HCT116 (cell line): Measurements from ENCODE around the gene ZNF646. TPM values are rescaled to one million over a fixed set of nuclear protein-coding genes. Genes with fewer than 3 reads are reported as not detected.

Experiments used
- ATAC-seq: fragments of 200-7000 bp; cut with Tn5 transposase; 2 replicates; pipeline ENCODE4 v1.9.1; 2020; ENCODE audit warnings: mild to moderate bottlenecking, moderate library complexity
- BruUV-seq: library from RNA; stranded (reverse); fragments of 400-500 nt; replicated peaks from 2 replicates; lab custom pipeline; 2021; lab: Mats Ljungman, UMichigan
- CTCF ChIA-PET: fragments of 300-600 bp; sonication (Branson Sonifier 250); formaldehyde crosslinking; loops from one replicate; lab custom pipeline; 2021; ENCODE audit warnings: antibody characterized with exemption; lab: Charles Lee
- POLR2A ChIA-PET: fragments of 300-600, 350-600 bp; sonication (Branson Sonifier 250); formaldehyde crosslinking; loops from one replicate; lab custom pipeline; 2021; ENCODE audit warnings: antibody characterized with exemption; lab: Charles Lee
- RAD21 ChIA-PET, 2 experiments: fragments of 300-600 bp; sonication (Branson Sonifier 250); formaldehyde crosslinking; loops; one replicate each; lab custom pipeline; 2023; ENCODE audit warnings: low total read pairs in 2 of 2; ENCODE audit not compliant: uncharacterized antibody in 2 of 2, unreplicated experiment in 2 of 2, low non-redundant PET in 1 of 2; lab: Charles Lee
- DNase-seq: peaks from one replicate; pipeline ENCODE4 v3.0.0-alpha.2; 2010; ENCODE audit warnings: low read depth, low spot score
- H2AFZ ChIP-seq: fragments of 200-600 bp; shearing (Covaris generic), sonication (generic); 2 replicates; pipeline ENCODE4 v1.6.1; 2017; ENCODE audit warnings: low read depth, mixed run types, mixed read lengths, antibody characterized with exemption, low read length; ENCODE audit not compliant: poor library complexity, severe bottlenecking
- H3K27ac ChIP-seq: 2 replicates; pipeline ENCODE4 v1.5.1; 2012; ENCODE audit warnings: low read depth, low read length
- H3K27me3 ChIP-seq: fragments of 200-600 bp; sonication (generic); 2 replicates; pipeline ENCODE4 v1.6.1; 2016; ENCODE audit warnings: mixed run types, low read length, mixed read lengths; ENCODE audit not compliant: insufficient read depth
- H3K36me3 ChIP-seq, 2 experiments: fragments of 200-500 bp in 1 of 2; fragments of 200-600 bp in 1 of 2; sonication (Bioruptor generic) in 1 of 2; sonication (generic) in 1 of 2; 2 replicates each; pipeline versions ENCODE4 v1.5.1 to v1.6.1; 2014 to 2016; ENCODE audit warnings: low read length in 2 of 2, inconsistent platforms in 1 of 2, mixed read lengths in 1 of 2, mixed run types in 1 of 2; ENCODE audit not compliant: insufficient read depth in 2 of 2, control insufficient read depth in 1 of 2
- H3K4me1 ChIP-seq, 2 experiments: fragments of 200-600 bp in 1 of 2; sonication (generic) in 1 of 2; 2 replicates each; pipeline versions ENCODE4 v1.5.1 to v1.6.1; 2012 to 2017; ENCODE audit warnings: low read length in 2 of 2, inconsistent platforms in 1 of 2, mild to moderate bottlenecking in 1 of 2, mixed read lengths in 1 of 2, mixed run types in 1 of 2, moderate library complexity in 1 of 2; ENCODE audit not compliant: insufficient read depth in 2 of 2, control insufficient read depth in 1 of 2
- H3K4me2 ChIP-seq: fragments of 200-600 bp; sonication (generic); 2 replicates; pipeline ENCODE4 v1.6.1; 2017; ENCODE audit warnings: mixed run types, low read length, mixed read lengths
- H3K4me3 ChIP-seq, 2 experiments: fragments of 200-600 bp in 1 of 2; sonication (generic) in 1 of 2; replicated peaks in 1 of 2; 2 replicates each; pipeline ENCODE4 v1.5.1; 2011 to 2016; ENCODE audit warnings: low read length in 2 of 2, control low read depth in 1 of 2, low read depth in 1 of 2, mild to moderate bottlenecking in 1 of 2, mixed read lengths in 1 of 2, mixed run types in 1 of 2
- H3K79me2 ChIP-seq: fragments of 200-600 bp; sonication (generic); 2 replicates; pipeline ENCODE4 v1.6.1; 2017; ENCODE audit warnings: mild to moderate bottlenecking, mixed run types, low read length, moderate library complexity, mixed read lengths; ENCODE audit not compliant: insufficient read depth
- H3K9ac ChIP-seq: fragments of 200-600 bp; sonication (generic); 2 replicates; pipeline ENCODE4 v1.6.1; 2016; ENCODE audit warnings: low read length, mixed read lengths
- H3K9me2 ChIP-seq: fragments of 200-600 bp; sonication (generic), shearing (Covaris generic); 2 replicates; pipeline ENCODE4 v1.6.1; 2017; ENCODE audit warnings: mixed run types, mild to moderate bottlenecking, moderate library complexity; ENCODE audit not compliant: insufficient read depth
- H3K9me3 ChIP-seq, 2 experiments: fragments of 200-500 bp in 1 of 2; fragments of 200-600 bp in 1 of 2; sonication (Bioruptor generic) in 1 of 2; sonication (generic) in 1 of 2; 2 replicates each; pipeline ENCODE4 v1.6.1; 2014 to 2017; ENCODE audit warnings: low read length in 2 of 2, mixed read lengths in 2 of 2, inconsistent platforms in 1 of 2, low read depth in 1 of 2, mild to moderate bottlenecking in 1 of 2, mixed run types in 1 of 2, moderate library complexity in 1 of 2; ENCODE audit not compliant: control insufficient read depth in 1 of 2, insufficient read depth in 1 of 2
- H4K20me1 ChIP-seq: fragments of 200-600 bp; sonication (generic), shearing (Covaris generic); 2 replicates; pipeline ENCODE4 v1.6.1; 2017; ENCODE audit warnings: mixed run types, mild to moderate bottlenecking, moderate library complexity; ENCODE audit not compliant: insufficient read depth
- ATF3 ChIP-seq: IDR thresholded peaks from 2 replicates; pipeline ENCODE4 v1.6.1; 2012
- EZH2phosphoT487 ChIP-seq: fragments of 200-600 bp; IDR thresholded peaks from 2 replicates; pipeline ENCODE4 v1.6.1; 2018; ENCODE audit warnings: antibody characterized with exemption, borderline replicate concordance
- MAX ChIP-seq: IDR thresholded peaks from 2 replicates; pipeline ENCODE4 v1.6.1; 2012
- POLR2AphosphoS5 ChIP-seq: IDR thresholded peaks from 2 replicates; pipeline ENCODE4 v1.6.1; 2011; ENCODE audit warnings: mild to moderate bottlenecking, low read depth, low read length, moderate library complexity
- RAD21 ChIP-seq: IDR thresholded peaks from 2 replicates; pipeline ENCODE4 v1.6.1; 2012; ENCODE audit warnings: low read depth, mild to moderate bottlenecking
- SIN3A ChIP-seq: IDR thresholded peaks from 2 replicates; pipeline ENCODE4 v1.6.1; 2012; ENCODE audit warnings: low read depth
- TCF7L2 ChIP-seq: IDR thresholded peaks from 2 replicates; pipeline ENCODE4 v1.7.0; 2011; ENCODE audit warnings: borderline replicate concordance, inconsistent platforms; ENCODE audit not compliant: insufficient read depth, insufficient read length; ENCODE audit errors: extremely low read depth
- YY1 ChIP-seq: IDR thresholded peaks from 2 replicates; pipeline ENCODE4 v1.6.1; 2011; ENCODE audit warnings: low read length, low read depth, moderate library complexity, mild to moderate bottlenecking; ENCODE audit not compliant: insufficient replicate concordance; ENCODE audit errors: extremely low read depth
- intact Hi-C: fragments of 100-400 bp; cut with micrococcal nuclease; formaldehyde crosslinking; loops from 2 replicates; pipeline ENCODE4 v1.10.0; 2022
- total RNA-seq: library from RNA; stranded (reverse); gene quantifications from one replicate; pipeline ENCODE4 v1.2.1, GENCODE V29; 2021; ENCODE audit not compliant: unreplicated experiment

ZNF646 gene
- total RNA-seq, 1 experiment from 2014 or later = 17.7 TPM

GRCh38 chr16:31093132-31093703 lies 19.0 kb downstream of the ZNF646 start:
- peak; percentile 30 for ATAC-seq
- Histone ChIP-seq H3K9me2 (no peaks in the 10 kb centered on the region), H4K20me1 (no peaks in the 10 kb centered on the region), H3K79me2 (peaks cover 36% of the 10 kb centered on the region), H3K36me3 (peaks cover 0 to 8% of the 10 kb centered on the region in 2 experiments; a peak in 3 of 4 replicates), H3K9me3 (no peaks in the 10 kb centered on the region), H2AFZ (no peak overlapping the region), H3K27ac (peak overlapping the region; percentile 85), H3K9ac (peak overlapping the region; percentile 91), H3K4me1 (peaks cover 13 to 27% of the 10 kb centered on the region in 2 experiments), H3K27me3 (no peaks in the 10 kb centered on the region), H3K4me3 (peak overlapping the region; percentile 88 to 98), H3K4me2 (peak overlapping the region; percentile 99)
- TF ChIP-seq POLR2AphosphoS5 (peak; percentile 25; the same call in 1 of the 2 replicates), MAX (no peak)
- no TSS peak for BruUV-seq
- CTCF ChIA-PET = interaction anchor here (1.4 to 1.5 kb wide), 2 partner anchors 49 to 108 kb away, joined by 5 to 8 read pairs; partner anchors contain the start of gene HSD3B7
- RAD21 ChIA-PET = interaction anchor here in 1 of 2 experiments (0.6 kb wide), 1 partner anchor 97 kb away, joined by 3 read pairs; no protein-coding TSS in a partner anchor
- DNase-seq = no peak
- POLR2A ChIA-PET = interaction anchor here (1.2 to 4.7 kb wide), 3 partner anchors 19 to 41 kb away, joined by 8 to 17 read pairs (median 8); partner anchors contain the start of genes KAT8, ZNF646 and ZNF668
- intact Hi-C loops = loop anchor here (5.0 to 10.0 kb wide), 2 partner anchors 96 to 138 kb away; partner anchors contain the start of gene SETD1A

GRCh38 chr16:31094088-31094423 lies 19.8 kb downstream of the ZNF646 start:
- Histone ChIP-seq H2AFZ (no peak overlapping the region), H3K4me2 (peak overlapping the region; percentile 99), H4K20me1 (no peaks in the 10 kb centered on the region), H3K36me3 (peaks cover 0 to 8% of the 10 kb centered on the region in 2 experiments; a peak in 3 of 4 replicates), H3K9ac (peak overlapping the region; percentile 91), H3K27ac (peak overlapping the region; percentile 85), H3K4me1 (peaks cover 13 to 27% of the 10 kb centered on the region in 2 experiments), H3K9me2 (no peaks in the 10 kb centered on the region), H3K4me3 (peak overlapping the region; percentile 88 to 98), H3K79me2 (peaks cover 36% of the 10 kb centered on the region), H3K27me3 (no peaks in the 10 kb centered on the region), H3K9me3 (no peaks in the 10 kb centered on the region)
- DNase-seq = no peak
- CTCF ChIA-PET = no interaction called here
- TSS peak; percentile 59 for BruUV-seq
- peak; percentile 12 for ATAC-seq
- no peak for TF ChIP-seq ATF3
- TF ChIP-seq EZH2phosphoT487 = no peak
- no peak for TF ChIP-seq TCF7L2
- TF ChIP-seq YY1 = peak; percentile 0
- TF ChIP-seq SIN3A = no peak
- no peak for TF ChIP-seq RAD21
- intact Hi-C loops = loop anchor here (1.0 to 10.0 kb wide), 4 partner anchors 21 to 139 kb away; partner anchors contain the start of gene SETD1A
- RAD21 ChIA-PET = interaction anchor here in 1 of 2 experiments (1.2 kb wide), 1 partner anchor 108 kb away, joined by 5 read pairs; the partner anchor contains the start of gene HSD3B7
- POLR2A ChIA-PET = interaction anchor here (1.0 to 4.7 kb wide), 3 partner anchors 23 to 41 kb away, joined by 3 to 17 read pairs (median 8); partner anchors contain the start of gene KAT8
